ENCODE data around the gene ZNRF3. TPM values are rescaled to one million over a fixed set of nuclear protein-coding genes. Genes with fewer than 3 reads are reported as not detected.
"Not testable (repeated sequence)": the region's sequence is repeated elsewhere in the genome, so short reads cannot be mapped to it uniquely, and the experiment has no call there.

The ZNRF3 gene
- total RNA-seq, 1 donor from 2014 or later, result 18.5 TPM

GRCh38 chr22:28864878-28865596 lies 18.3 kb upstream of the ZNRF3 start:
- TF ChIP-seq, protein P1, sequence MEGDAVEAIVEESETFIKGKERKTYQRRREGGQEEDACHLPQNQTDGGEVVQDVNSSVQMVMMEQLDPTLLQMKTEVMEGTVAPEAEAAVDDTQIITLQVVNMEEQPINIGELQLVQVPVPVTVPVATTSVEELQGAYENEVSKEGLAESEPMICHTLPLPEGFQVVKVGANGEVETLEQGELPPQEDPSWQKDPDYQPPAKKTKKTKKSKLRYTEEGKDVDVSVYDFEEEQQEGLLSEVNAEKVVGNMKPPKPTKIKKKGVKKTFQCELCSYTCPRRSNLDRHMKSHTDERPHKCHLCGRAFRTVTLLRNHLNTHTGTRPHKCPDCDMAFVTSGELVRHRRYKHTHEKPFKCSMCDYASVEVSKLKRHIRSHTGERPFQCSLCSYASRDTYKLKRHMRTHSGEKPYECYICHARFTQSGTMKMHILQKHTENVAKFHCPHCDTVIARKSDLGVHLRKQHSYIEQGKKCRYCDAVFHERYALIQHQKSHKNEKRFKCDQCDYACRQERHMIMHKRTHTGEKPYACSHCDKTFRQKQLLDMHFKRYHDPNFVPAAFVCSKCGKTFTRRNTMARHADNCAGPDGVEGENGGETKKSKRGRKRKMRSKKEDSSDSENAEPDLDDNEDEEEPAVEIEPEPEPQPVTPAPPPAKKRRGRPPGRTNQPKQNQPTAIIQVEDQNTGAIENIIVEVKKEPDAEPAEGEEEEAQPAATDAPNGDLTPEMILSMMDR (conservative IDR thresholded peaks at IDR 0.05), result no peak
- H3K4me1 Mint-ChIP-seq, result no peaks in the 10 kb centered on the region
- H3K4me3 Mint-ChIP-seq, result no peak overlapping the region
- no peak for DNase-seq (ENCODE audit: low read depth, low spot score)
- H3K36me3 Mint-ChIP-seq (ENCODE audit: low read depth), result no peaks in the 10 kb centered on the region
- H3K27me3 Mint-ChIP-seq (ENCODE audit: low read depth), result no peaks in the 10 kb centered on the region
- H3K27ac Mint-ChIP-seq (ENCODE audit: unreplicated experiment), result no peak overlapping the region
- no peaks in the 10 kb centered on the region for H3K9me3 Mint-ChIP-seq

DNA sequence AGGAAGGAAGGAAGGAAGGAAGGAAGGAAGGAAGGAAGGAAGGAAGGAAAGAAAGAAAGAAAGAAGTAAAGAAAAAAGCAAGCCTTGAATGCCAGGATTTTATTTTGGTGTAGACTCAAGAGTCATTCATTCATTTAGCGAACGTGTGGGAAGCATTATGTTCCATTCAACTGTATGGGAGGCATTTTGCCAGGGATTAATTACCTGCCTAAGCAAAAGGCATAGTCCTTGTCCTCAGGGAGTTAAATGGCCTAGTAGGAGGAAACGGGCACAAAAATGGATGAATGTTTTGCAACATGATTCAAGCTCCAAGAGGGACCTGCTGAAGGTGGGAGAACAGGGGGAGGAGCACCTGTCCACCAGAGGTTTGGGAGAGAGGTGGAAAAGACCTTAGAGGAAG lies 16.2 kb upstream of the ZNRF3 start:
- H3K4me1 Mint-ChIP-seq, result no peaks in the 10 kb centered on the region

GRCh38 chr22:28868389-28868788 lies 15.0 kb upstream of the ZNRF3 start:
- H3K27ac Mint-ChIP-seq (ENCODE audit: unreplicated experiment); H3K36me3 Mint-ChIP-seq (ENCODE audit: low read depth); H3K27me3 Mint-ChIP-seq (ENCODE audit: low read depth); H3K4me3 Mint-ChIP-seq; H3K9me3 Mint-ChIP-seq; DNase-seq (ENCODE audit: low read depth, low spot score); H3K4me1 Mint-ChIP-seq: not testable (repeated sequence)

More for the DNA sequence above, 16.2 kb upstream of the ZNRF3 start:
- TF ChIP-seq, protein P1 (conservative IDR thresholded peaks at IDR 0.05), result no peak
- H3K36me3 Mint-ChIP-seq (ENCODE audit: low read depth), result no peaks in the 10 kb centered on the region
- no peaks in the 10 kb centered on the region for H3K27me3 Mint-ChIP-seq (ENCODE audit: low read depth)
- DNase-seq (ENCODE audit: low read depth, low spot score), result no peak
- no peak overlapping the region for H3K4me3 Mint-ChIP-seq
- no peak overlapping the region for H3K27ac Mint-ChIP-seq (ENCODE audit: unreplicated experiment)
- H3K9me3 Mint-ChIP-seq, result no peaks in the 10 kb centered on the region

- DNase-seq (ENCODE audit: low read depth, low spot score), result no peak
- no peak overlapping the region for H3K27ac Mint-ChIP-seq (ENCODE audit: unreplicated experiment)
- TF ChIP-seq, protein P1 (conservative IDR thresholded peaks at IDR 0.05), result no peak
These were observed 13.6 kb upstream of the ZNRF3 start for GRCh38 chr22:28869736-28870135.

DNA sequence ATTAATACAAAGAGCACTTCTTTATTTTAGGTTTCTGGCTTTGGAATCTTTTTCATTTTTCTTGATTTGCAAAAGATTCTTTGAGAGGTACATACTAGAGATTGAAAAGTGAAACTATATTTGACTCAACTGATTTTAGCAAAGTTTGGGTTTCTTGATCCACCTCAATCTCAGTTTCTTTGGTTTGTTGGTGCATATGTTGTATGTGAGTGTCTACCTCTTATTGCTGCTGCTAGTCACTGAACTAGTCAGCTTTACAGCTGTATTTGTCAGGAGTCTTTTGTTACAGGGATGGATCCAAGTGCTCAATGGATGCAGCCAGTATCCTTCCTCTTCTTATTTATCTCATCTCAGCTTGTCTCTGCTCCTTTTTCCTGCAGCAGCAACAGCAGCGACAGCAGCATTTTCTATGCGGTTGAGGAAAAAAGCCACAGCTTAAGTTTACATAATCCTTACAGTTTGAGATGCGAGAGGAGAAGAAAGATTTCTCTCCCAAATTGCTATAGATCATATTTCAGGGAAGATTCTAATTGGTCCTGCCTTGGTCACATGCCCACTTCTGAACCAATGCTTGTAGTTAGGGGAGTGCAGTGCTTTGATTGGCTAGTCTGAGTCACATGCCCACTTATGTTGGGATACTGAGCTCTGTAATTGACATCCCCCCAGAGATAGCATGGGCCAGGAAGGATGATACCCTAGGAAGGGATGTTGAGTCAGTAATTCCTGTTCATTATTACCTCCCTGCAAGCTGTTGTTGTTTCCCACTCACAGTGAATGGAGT lies 10.0 kb upstream of the ZNRF3 start:
- TF ChIP-seq, protein P1 (conservative IDR thresholded peaks at IDR 0.05), result no peak
- DNase-seq (ENCODE audit: low read depth, low spot score), result no peak
- H3K27me3 Mint-ChIP-seq (ENCODE audit: low read depth), result no peaks in the 10 kb centered on the region
- no peak overlapping the region for H3K27ac Mint-ChIP-seq (ENCODE audit: unreplicated experiment)
- H3K4me1 Mint-ChIP-seq, result peaks cover 4% of the 10 kb centered on the region
- H3K4me3 Mint-ChIP-seq, result no peak overlapping the region
- H3K9me3 Mint-ChIP-seq, result peaks cover 4% of the 10 kb centered on the region
- no peaks in the 10 kb centered on the region for H3K36me3 Mint-ChIP-seq (ENCODE audit: low read depth)

More at GRCh38 chr22:28869736-28870135, 13.6 kb upstream of the ZNRF3 start:
- H3K27me3 Mint-ChIP-seq (ENCODE audit: low read depth), result no peaks in the 10 kb centered on the region
- H3K36me3 Mint-ChIP-seq (ENCODE audit: low read depth), result no peaks in the 10 kb centered on the region
- H3K4me1 Mint-ChIP-seq, result peaks cover 4% of the 10 kb centered on the region
- H3K4me3 Mint-ChIP-seq, result no peak overlapping the region
- no peaks in the 10 kb centered on the region for H3K9me3 Mint-ChIP-seq

DNA sequence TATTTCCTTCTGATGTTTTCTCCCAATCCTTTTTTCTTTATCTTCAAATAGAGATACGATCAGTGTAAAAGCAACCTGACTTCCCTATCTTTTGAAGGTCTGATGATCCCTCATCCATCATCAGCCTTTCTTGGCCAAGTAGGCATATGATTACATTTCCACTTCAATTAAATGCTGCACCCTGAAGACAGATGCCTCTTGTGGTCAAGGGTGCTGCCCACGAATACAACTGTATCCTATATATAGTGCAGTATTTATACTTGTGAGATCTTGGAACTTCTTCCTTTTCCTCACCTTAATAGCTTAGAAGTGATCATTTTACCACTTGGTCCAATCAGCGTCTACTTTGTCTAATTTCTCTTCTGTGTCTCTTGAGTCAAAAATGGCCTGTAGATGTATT lies 9.3 kb upstream of the ZNRF3 start:
- Mint-ChIP-seq H3K4me3 (no peak overlapping the region), H3K27me3 (ENCODE audit: low read depth) (no peaks in the 10 kb centered on the region), H3K4me1 (peaks cover 4% of the 10 kb centered on the region), H3K36me3 (ENCODE audit: low read depth) (no peaks in the 10 kb centered on the region), H3K27ac (ENCODE audit: unreplicated experiment) (no peak overlapping the region), H3K9me3 (peaks cover 4% of the 10 kb centered on the region)
- no peak for DNase-seq (ENCODE audit: low read depth, low spot score)
- TF ChIP-seq, protein P1 (conservative IDR thresholded peaks at IDR 0.05), result no peak

All from neural crest cell (in vitro differentiated cells).